ENCODE results near the gene ELOVL6. TPM values are rescaled to one million over a fixed set of nuclear protein-coding genes. Genes with fewer than 3 reads are reported as not detected.

The ELOVL6 gene
- total RNA-seq, 1 donor from 2014 or later, result 7.3 TPM

GRCh38 chr4:110120506-110120905 is 77.9 kb downstream of the ELOVL6 start:
- no peak overlapping the region for H3K4me3 Mint-ChIP-seq (ENCODE audit: unreplicated experiment)
- H3K27me3 Mint-ChIP-seq (ENCODE audit: unreplicated experiment), result no peaks in the 10 kb centered on the region
- no peak for TF ChIP-seq CTCF (IDR thresholded peaks at IDR 0.05)
- H3K27ac Mint-ChIP-seq (ENCODE audit: unreplicated experiment), result no peak overlapping the region
- no peaks in the 10 kb centered on the region for H3K36me3 Mint-ChIP-seq (ENCODE audit: unreplicated experiment)
- H3K9me3 Mint-ChIP-seq (ENCODE audit: unreplicated experiment), result no peaks in the 10 kb centered on the region
- peaks cover 8% of the 10 kb centered on the region for H3K4me1 Mint-ChIP-seq (ENCODE audit: unreplicated experiment)
- DNase-seq (ENCODE audit: extremely low spot score, unreplicated experiment), result no peak

GRCh38 chr4:110119880-110120279 is 78.5 kb downstream of the ELOVL6 start:
- H3K4me3 Mint-ChIP-seq (ENCODE audit: unreplicated experiment), result no peak overlapping the region
- no peaks in the 10 kb centered on the region for H3K27me3 Mint-ChIP-seq (ENCODE audit: unreplicated experiment)
- H3K4me1 Mint-ChIP-seq (ENCODE audit: unreplicated experiment), result peaks cover 8% of the 10 kb centered on the region
- no peaks in the 10 kb centered on the region for H3K9me3 Mint-ChIP-seq (ENCODE audit: unreplicated experiment)
- H3K36me3 Mint-ChIP-seq (ENCODE audit: unreplicated experiment), result no peaks in the 10 kb centered on the region
- DNase-seq (ENCODE audit: extremely low spot score, unreplicated experiment), result no peak
- no peak for TF ChIP-seq CTCF (IDR thresholded peaks at IDR 0.05)
- no peak overlapping the region for H3K27ac Mint-ChIP-seq (ENCODE audit: unreplicated experiment)

- Mint-ChIP-seq H3K36me3 (ENCODE audit: unreplicated experiment) (no peaks in the 10 kb centered on the region), H3K4me3 (ENCODE audit: unreplicated experiment) (no peak overlapping the region), H3K4me1 (ENCODE audit: unreplicated experiment) (peaks cover 8% of the 10 kb centered on the region), H3K9me3 (ENCODE audit: unreplicated experiment) (no peaks in the 10 kb centered on the region), H3K27ac (ENCODE audit: unreplicated experiment) (no peak overlapping the region), H3K27me3 (ENCODE audit: unreplicated experiment) (no peaks in the 10 kb centered on the region)
- no peak for DNase-seq (ENCODE audit: extremely low spot score, unreplicated experiment)
- TF ChIP-seq CTCF (IDR thresholded peaks at IDR 0.05), result no peak
These were observed 79.1 kb downstream of the ELOVL6 start for GRCh38 chr4:110119337-110119736.

- Mint-ChIP-seq H3K4me3 (ENCODE audit: unreplicated experiment) (no peak overlapping the region), H3K36me3 (ENCODE audit: unreplicated experiment) (no peaks in the 10 kb centered on the region), H3K4me1 (ENCODE audit: unreplicated experiment) (peaks cover 12% of the 10 kb centered on the region), H3K27me3 (ENCODE audit: unreplicated experiment) (no peaks in the 10 kb centered on the region), H3K9me3 (ENCODE audit: unreplicated experiment) (no peaks in the 10 kb centered on the region), H3K27ac (ENCODE audit: unreplicated experiment) (no peak overlapping the region)
- no peak for DNase-seq (ENCODE audit: extremely low spot score, unreplicated experiment)
- no peak for TF ChIP-seq CTCF (IDR thresholded peaks at IDR 0.05)
These were observed 86.4 kb downstream of the ELOVL6 start for GRCh38 chr4:110112056-110112455.

GRCh38 chr4:110109455-110109854 is 89.0 kb downstream of the ELOVL6 start:
- peaks cover 22% of the 10 kb centered on the region for H3K4me1 Mint-ChIP-seq (ENCODE audit: unreplicated experiment)
- H3K4me3 Mint-ChIP-seq (ENCODE audit: unreplicated experiment), result no peak overlapping the region
- no peak for DNase-seq (ENCODE audit: extremely low spot score, unreplicated experiment)
- no peaks in the 10 kb centered on the region for H3K9me3 Mint-ChIP-seq (ENCODE audit: unreplicated experiment)
- H3K36me3 Mint-ChIP-seq (ENCODE audit: unreplicated experiment), result no peaks in the 10 kb centered on the region
- H3K27me3 Mint-ChIP-seq (ENCODE audit: unreplicated experiment), result no peaks in the 10 kb centered on the region
- TF ChIP-seq CTCF (IDR thresholded peaks at IDR 0.05), result no peak
- no peak overlapping the region for H3K27ac Mint-ChIP-seq (ENCODE audit: unreplicated experiment)
